Prostate gland (tissue), 2 donors: Measurements from ENCODE around the gene ELL3. TPM values are rescaled to one million over a fixed set of nuclear protein-coding genes. Genes with fewer than 3 reads are reported as not detected.

Experiments
- DNase-seq: peaks from one replicate; pipeline ENCODE4 v3.0.0-alpha.2; 2019; ENCODE audit warnings: low spot score
- H3K27ac ChIP-seq, 2 donors: fragments of 200-600 bp; sonication (generic); 2 replicates each; pipeline ENCODE4 v1.5.1; 2017 to 2019
- H3K27me3 ChIP-seq: fragments of 200-600 bp; sonication (generic); replicated peaks from 2 replicates; pipeline ENCODE4 v1.5.1; 2019; ENCODE audit not compliant: insufficient read depth
- H3K36me3 ChIP-seq, 2 donors: fragments of 200-600 bp; sonication (generic); 1 replicate in 1 of 2; 2 replicates in 1 of 2; pipeline versions ENCODE4 v1.5.1 to v1.8.1; 2017 to 2019
- H3K4me1 ChIP-seq: fragments of 200-600 bp; sonication (generic); replicated peaks from 2 replicates; pipeline ENCODE4 v1.5.1; 2019
- H3K4me3 ChIP-seq, 2 donors: fragments of 200-600 bp; sonication (generic); 2 replicates each; pipeline ENCODE4 v1.5.1; 2017 to 2019
- H3K9me3 ChIP-seq: fragments of 200-600 bp; sonication (generic); 2 replicates; pipeline ENCODE4 v1.5.1; 2017
- CTCF ChIP-seq, 4 experiments: fragments of 200-600 bp in 2 of 4; fragments of 450-650 bp in 2 of 4; sonication (generic) in 2 of 4; IDR thresholded peaks; 1 replicate in 3 of 4; 2 replicates in 1 of 4; pipeline ENCODE4 v1.5.1; 2016 to 2019; ENCODE audit warnings: antibody characterized with exemption in 4 of 4, mild to moderate bottlenecking in 2 of 4, moderate library complexity in 2 of 4
- POLR2A ChIP-seq: fragments of 450-650 bp; IDR thresholded peaks from one replicate; pipeline ENCODE4 v1.6.1; 2016; ENCODE audit warnings: antibody characterized with exemption, mild to moderate bottlenecking
- POLR2AphosphoS5 ChIP-seq: sonication (generic); formaldehyde crosslinking; IDR thresholded peaks from one replicate; pipeline ENCODE4 v1.6.1; 2017; ENCODE audit warnings: antibody characterized with exemption
- WGBS: methylation state at CpG from one replicate; pipeline ENCODE4 v1.1.5; 2018; 5-methylcytosine and 5-hydroxymethylcytosine counted together
- intact Hi-C: fragments of 100-400 bp; cut with DNase I; formaldehyde crosslinking; loops from one replicate; pipeline ENCODE4 v1.14.2; 2022
- total RNA-seq, 2 donors: library from RNA; depleted of rRNA; stranded (reverse); fragments of >200 nt; gene quantifications; one replicate each; pipeline ENCODE4 v1.1.0, GENCODE V29; 2016

Gene ELL3
- total RNA-seq, 2 donors from 2014 or later: 4.7 to 7.7 TPM

DNA sequence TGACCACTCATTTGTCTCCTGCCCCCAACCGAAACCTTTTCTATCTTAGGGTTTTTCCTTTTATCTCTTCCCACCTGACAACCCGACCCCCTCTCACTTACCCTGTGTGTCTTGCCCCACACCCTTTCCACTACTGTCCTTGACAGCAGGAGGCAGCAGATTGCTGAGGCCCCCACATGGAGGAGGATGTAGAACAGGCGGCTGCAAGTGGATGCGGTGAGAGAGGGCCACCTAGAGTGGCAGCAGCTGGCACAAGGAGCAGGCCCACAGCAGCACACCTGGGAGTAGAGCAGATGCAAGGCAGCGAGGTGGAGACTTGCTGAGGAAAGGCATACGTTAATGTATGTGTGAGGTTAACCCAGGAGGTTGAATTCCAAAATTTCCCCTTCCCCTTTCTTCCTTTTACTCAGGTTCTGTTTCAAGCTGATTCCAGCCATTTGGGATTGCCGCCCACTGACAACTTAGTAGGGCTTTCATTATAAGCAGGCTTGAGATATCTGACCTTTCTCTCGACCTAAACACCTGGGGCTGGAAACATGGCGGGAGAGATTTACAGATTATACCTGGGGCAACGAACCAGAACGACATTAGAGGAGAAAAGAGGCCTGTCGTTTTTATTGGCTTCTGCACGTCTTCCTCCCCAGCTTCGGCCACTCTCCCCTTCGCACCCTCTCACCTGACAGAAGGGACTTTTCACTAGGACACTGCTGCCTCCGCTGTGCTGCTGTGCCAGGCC is 22.6 kb upstream of the ELL3 start:
- H3K27ac ChIP-seq: peak overlapping the region; percentile 94 to 97
- DNase-seq: peak; percentile 10
- peaks cover 26% of the 10 kb centered on the region for H3K4me1 ChIP-seq
- H3K36me3 ChIP-seq: peaks cover 0 to 2% of the 10 kb centered on the region in 2 donors
- intact Hi-C loops: no loop called here
- no peaks in the 10 kb centered on the region for H3K9me3 ChIP-seq
- H3K4me3 ChIP-seq: no peak overlapping the region
- 69% methylated on average over 16 of the region's 16 CpGs for WGBS
- TF ChIP-seq POLR2AphosphoS5 (no peak), CTCF (IDR thresholded peaks at IDR 0.05) (no peak), POLR2A (no peak)
- H3K27me3 ChIP-seq: no peaks in the 10 kb centered on the region

- Histone ChIP-seq H3K27me3 (no peaks in the 10 kb centered on the region), H3K9me3 (no peaks in the 10 kb centered on the region), H3K4me1 (peaks cover 37% of the 10 kb centered on the region), H3K4me3 (no peak overlapping the region), H3K27ac (peak overlapping the region in 1 of 2 donors; percentile 94), H3K36me3 (peaks cover 4 to 5% of the 10 kb centered on the region in 2 donors)
- intact Hi-C loops: no loop called here
- 90% methylated on average over 3 of the region's 3 CpGs for WGBS
- TF ChIP-seq CTCF (IDR thresholded peaks at IDR 0.05) (no peak), POLR2A (no peak), POLR2AphosphoS5 (no peak)
- DNase-seq: no peak
Measured at GRCh38 chr15:43796566-43796965, 19.8 kb upstream of the ELL3 start.

- Histone ChIP-seq H3K36me3 (peaks cover 4 to 5% of the 10 kb centered on the region in 2 donors), H3K9me3 (no peaks in the 10 kb centered on the region)
Measured at GRCh38 chr15:43795997-43796396, 19.2 kb upstream of the ELL3 start.

DNA sequence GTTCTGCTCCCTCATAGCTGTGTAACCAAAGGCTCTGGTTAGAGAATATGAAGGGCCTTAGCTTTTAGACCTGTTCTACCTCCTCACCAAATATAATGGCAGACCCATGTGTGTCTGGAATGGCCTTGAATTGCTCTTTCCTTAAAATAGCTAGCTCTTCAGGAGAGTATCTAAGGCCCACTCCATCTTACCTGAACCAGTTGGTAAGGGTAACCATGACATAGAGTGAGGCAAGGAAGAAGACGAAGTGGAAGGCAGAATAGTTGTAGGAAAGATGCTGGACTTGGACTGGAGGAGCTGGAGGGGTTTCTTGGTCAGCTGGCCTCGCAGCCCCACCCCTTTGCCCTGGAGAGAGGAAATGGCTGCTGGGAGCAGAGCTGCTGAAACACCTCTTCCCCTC is 18.4 kb upstream of the ELL3 start:
- no peak overlapping the region for H3K4me3 ChIP-seq
- peaks cover 37% of the 10 kb centered on the region for H3K4me1 ChIP-seq
- TF ChIP-seq POLR2A: no peak
- TF ChIP-seq CTCF (IDR thresholded peaks at IDR 0.05): no peak
- TF ChIP-seq POLR2AphosphoS5: no peak
- 98% methylated on average over 2 of the region's 2 CpGs for WGBS
- no peaks in the 10 kb centered on the region for H3K9me3 ChIP-seq
- no peaks in the 10 kb centered on the region for H3K27me3 ChIP-seq
- peak overlapping the region in 1 of 2 donors; percentile 99 for H3K27ac ChIP-seq
- intact Hi-C loops: no loop called here
- DNase-seq: no peak
- H3K36me3 ChIP-seq: peaks cover 4 to 5% of the 10 kb centered on the region in 2 donors

More at GRCh38 chr15:43795997-43796396, 19.2 kb upstream of the ELL3 start:
- H3K4me1 ChIP-seq: peaks cover 37% of the 10 kb centered on the region
- no peak for DNase-seq
- no peak overlapping the region for H3K4me3 ChIP-seq
- intact Hi-C loops: no loop called here
- peak overlapping the region in 1 of 2 donors; percentile 99 for H3K27ac ChIP-seq
- TF ChIP-seq POLR2A (no peak), POLR2AphosphoS5 (no peak), CTCF (IDR thresholded peaks at IDR 0.05) (no peak)
- no peaks in the 10 kb centered on the region for H3K27me3 ChIP-seq
